AG09319 (cell line): Measurements from ENCODE around the gene TBL1X.
"Not testable (repeated sequence)": the region's sequence is repeated elsewhere in the genome, so short reads cannot be mapped to it uniquely, and the experiment has no call there.

Experiments
- DNase-seq: peaks from one replicate; pipeline ENCODE4 v3.0.0-alpha.2; 2010; ENCODE audit warnings: low read depth; ENCODE audit errors: extremely low read depth
- TF ChIP-seq, protein P1 (sequence below): IDR thresholded peaks from 2 replicates; pipeline ENCODE4 v1.5.1; 2011; ENCODE audit warnings: low read depth, mild to moderate bottlenecking, inconsistent platforms, low read length, moderate library complexity

Gene TBL1X

DNA sequence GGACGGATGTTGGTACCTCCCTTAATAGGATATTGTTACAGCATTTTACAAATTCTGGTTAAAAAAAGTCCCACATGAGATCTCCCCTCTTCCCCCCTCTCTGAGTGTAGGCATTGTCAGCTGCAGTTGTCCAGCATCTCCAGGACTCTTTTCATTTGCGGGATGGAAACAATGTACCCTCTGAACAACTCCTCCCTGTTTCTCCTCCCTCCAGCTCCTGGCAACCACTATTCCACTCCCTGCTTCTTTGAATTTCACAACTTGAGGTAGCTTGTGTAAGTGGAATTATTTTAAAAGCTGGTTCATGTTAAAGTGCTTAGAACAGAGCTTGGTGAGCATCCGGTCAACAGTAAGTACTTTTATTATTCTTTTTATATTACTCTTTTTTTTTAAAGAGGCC, 69.8 kb downstream of the TBL1X start:
- DNase-seq: peak; percentile 36
- TF ChIP-seq, protein P1, sequence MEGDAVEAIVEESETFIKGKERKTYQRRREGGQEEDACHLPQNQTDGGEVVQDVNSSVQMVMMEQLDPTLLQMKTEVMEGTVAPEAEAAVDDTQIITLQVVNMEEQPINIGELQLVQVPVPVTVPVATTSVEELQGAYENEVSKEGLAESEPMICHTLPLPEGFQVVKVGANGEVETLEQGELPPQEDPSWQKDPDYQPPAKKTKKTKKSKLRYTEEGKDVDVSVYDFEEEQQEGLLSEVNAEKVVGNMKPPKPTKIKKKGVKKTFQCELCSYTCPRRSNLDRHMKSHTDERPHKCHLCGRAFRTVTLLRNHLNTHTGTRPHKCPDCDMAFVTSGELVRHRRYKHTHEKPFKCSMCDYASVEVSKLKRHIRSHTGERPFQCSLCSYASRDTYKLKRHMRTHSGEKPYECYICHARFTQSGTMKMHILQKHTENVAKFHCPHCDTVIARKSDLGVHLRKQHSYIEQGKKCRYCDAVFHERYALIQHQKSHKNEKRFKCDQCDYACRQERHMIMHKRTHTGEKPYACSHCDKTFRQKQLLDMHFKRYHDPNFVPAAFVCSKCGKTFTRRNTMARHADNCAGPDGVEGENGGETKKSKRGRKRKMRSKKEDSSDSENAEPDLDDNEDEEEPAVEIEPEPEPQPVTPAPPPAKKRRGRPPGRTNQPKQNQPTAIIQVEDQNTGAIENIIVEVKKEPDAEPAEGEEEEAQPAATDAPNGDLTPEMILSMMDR: no peak

DNA sequence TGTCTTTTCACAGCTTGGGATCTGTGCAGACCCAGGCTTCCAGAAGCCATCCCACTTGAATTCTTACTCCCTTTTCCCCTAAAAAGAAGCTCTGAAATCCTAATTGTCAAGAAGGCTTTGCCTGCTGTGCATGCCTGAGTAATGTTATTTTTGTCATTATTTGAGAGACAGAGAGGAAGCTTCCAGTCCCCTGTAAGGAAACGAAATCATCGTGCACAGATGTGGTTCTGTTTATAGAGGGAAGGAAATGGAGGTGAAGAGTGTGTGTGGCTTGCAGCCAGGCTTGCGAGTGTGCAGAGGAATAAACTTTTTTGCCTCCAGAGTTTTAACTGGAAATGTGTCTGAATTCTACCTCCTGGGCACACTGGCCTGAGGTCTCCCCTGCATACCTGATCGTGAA, 70.2 kb downstream of the TBL1X start:
- no peak for DNase-seq

DNA sequence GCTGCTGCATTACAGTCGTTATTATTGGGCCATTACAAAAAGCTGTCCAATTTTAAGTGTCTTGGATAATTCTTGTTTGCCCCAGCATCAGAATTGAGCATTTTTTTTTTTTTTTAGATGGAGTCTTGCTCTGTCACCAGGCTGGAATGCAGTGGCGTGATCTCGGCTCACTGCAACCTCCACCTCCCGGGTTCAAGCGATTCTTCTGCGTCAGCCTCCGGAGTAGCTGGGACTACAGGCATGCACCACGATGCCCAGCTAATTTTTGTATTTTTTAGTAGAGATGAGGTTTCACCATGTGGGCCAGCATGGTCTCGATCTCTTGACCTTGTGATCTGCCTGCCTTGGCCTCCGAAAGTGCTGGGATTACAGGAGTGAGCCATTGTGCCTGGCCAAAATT, 71.3 kb downstream of the TBL1X start:
- DNase-seq: not testable (repeated sequence)

More for the DNA sequence above, 70.2 kb downstream of the TBL1X start:
- TF ChIP-seq, protein P1: no peak

GRCh38 chrX:9537781-9538180, 72.9 kb downstream of the TBL1X start:
- TF ChIP-seq, protein P1: no peak
- no peak for DNase-seq

DNA sequence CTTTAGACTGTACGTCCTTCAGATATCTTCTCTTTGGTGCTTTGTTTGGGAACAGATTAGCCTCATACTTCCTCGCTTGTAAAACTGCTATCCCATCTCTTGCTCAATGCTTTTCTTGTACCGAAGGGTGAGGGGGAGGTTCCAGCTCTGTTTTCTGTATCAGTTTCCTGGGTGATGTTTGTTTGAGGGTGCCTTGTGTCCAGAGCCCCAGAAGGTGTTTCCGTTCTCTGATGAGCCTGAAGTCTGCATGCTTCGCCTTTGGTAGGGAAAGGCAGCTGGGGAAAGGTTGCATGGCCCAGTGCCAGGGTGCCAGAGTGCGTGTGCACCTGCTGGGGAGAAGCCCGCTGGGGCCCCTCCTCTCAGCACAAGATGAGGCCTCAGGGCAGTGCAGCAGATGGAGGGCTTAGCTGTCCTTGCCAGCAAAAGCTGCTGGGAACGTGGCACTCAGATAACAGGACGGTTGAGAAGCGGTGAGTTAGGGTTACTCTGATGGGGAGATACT, 73.7 kb downstream of the TBL1X start:
- TF ChIP-seq, protein P1: no peak
- no peak for DNase-seq

GRCh38 chrX:9539605-9540387, 74.9 kb downstream of the TBL1X start:
- TF ChIP-seq, protein P1: no peak
- no peak for DNase-seq

- TF ChIP-seq, protein P1: no peak
- DNase-seq: no peak
Measured at GRCh38 chrX:9542106-9542760, 77.4 kb downstream of the TBL1X start.

GRCh38 chrX:9542761-9543111, 77.9 kb downstream of the TBL1X start:
- no peak for DNase-seq
- TF ChIP-seq, protein P1: no peak
